GM18499 (cell line): Measurements from ENCODE around the gene GFI1B.
"Not testable (repeated sequence)": the region's sequence is repeated elsewhere in the genome, so short reads cannot be mapped to it uniquely, and the experiment has no call there.

ENCODE experiments used
- ATAC-seq: cut with Tn5 transposase; IDR thresholded peaks from one replicate; pipeline ENCODE4 v1.9.1; 2021; ENCODE audit warnings: moderate number of reproducible peaks; ENCODE audit not compliant: insufficient read depth, unreplicated experiment

The GFI1B gene

GRCh38 chr9:133006731-133007352 lies 28.3 kb downstream of the GFI1B start:
- no peak for ATAC-seq

- ATAC-seq: no peak
These were observed 29.9 kb downstream of the GFI1B start for GRCh38 chr9:133008406-133008805.

GRCh38 chr9:133008824-133009223 lies 30.3 kb downstream of the GFI1B start:
- ATAC-seq: no peak

- ATAC-seq: no peak
These were observed 31.6 kb downstream of the GFI1B start for GRCh38 chr9:133009906-133010582.

- ATAC-seq: no peak
These were observed 36.2 kb downstream of the GFI1B start for GRCh38 chr9:133014696-133015095.

GRCh38 chr9:133023117-133023890 lies 44.8 kb downstream of the GFI1B start:
- no peak for ATAC-seq

GRCh38 chr9:133026426-133026825 lies 47.9 kb downstream of the GFI1B start:
- no peak for ATAC-seq

- ATAC-seq: no peak
These were observed 48.6 kb downstream of the GFI1B start for GRCh38 chr9:133027134-133027533.

GRCh38 chr9:133028221-133028620 lies 49.7 kb downstream of the GFI1B start:
- no peak for ATAC-seq

GRCh38 chr9:133029994-133030316 lies 51.5 kb downstream of the GFI1B start:
- ATAC-seq: no peak

GRCh38 chr9:133030317-133031129 lies 52.0 kb downstream of the GFI1B start, which contains the start of gene GTF3C5:
GTF3C5 (plus strand) TSS chr9:133030997; CDS start chr9:133031012, 15 bp downstream.
- ATAC-seq: peak; percentile 92

- ATAC-seq: no peak
These were observed 52.6 kb downstream of the GFI1B start for GRCh38 chr9:133031130-133031422.

GRCh38 chr9:133031496-133031911 lies 53.0 kb downstream of the GFI1B start:
- ATAC-seq: no peak

GRCh38 chr9:133032171-133032570 lies 53.7 kb downstream of the GFI1B start:
- no peak for ATAC-seq

GRCh38 chr9:133035669-133036068 lies 57.2 kb downstream of the GFI1B start:
- no peak for ATAC-seq

- no peak for ATAC-seq
These were observed 59.5 kb downstream of the GFI1B start for GRCh38 chr9:133037775-133038515.

- ATAC-seq: not testable (repeated sequence)
These were observed 62.5 kb downstream of the GFI1B start for GRCh38 chr9:133040892-133041479.
